HL-60 (cell line): Measurements from ENCODE around the gene TBL1X.

ENCODE experiments used
- GABPA ChIP-seq: IDR thresholded peaks from 2 replicates; pipeline ENCODE4 v1.6.1; 2012; ENCODE audit warnings: low read depth
- POLR2AphosphoS5 ChIP-seq: IDR thresholded peaks from 2 replicates; pipeline ENCODE4 v1.6.1; 2012; ENCODE audit warnings: low read depth
- TF ChIP-seq, protein P1 (sequence below): IDR thresholded peaks from one replicate; pipeline ENCODE4 v1.5.1; 2011; ENCODE audit warnings: low read length, control low read depth, inconsistent platforms; ENCODE audit not compliant: insufficient read depth
- TF ChIP-seq, protein P2 (sequence below): IDR thresholded peaks from 2 replicates; pipeline ENCODE4 v1.6.1; 2012; ENCODE audit warnings: low read depth; ENCODE audit not compliant: insufficient replicate concordance

DNA sequence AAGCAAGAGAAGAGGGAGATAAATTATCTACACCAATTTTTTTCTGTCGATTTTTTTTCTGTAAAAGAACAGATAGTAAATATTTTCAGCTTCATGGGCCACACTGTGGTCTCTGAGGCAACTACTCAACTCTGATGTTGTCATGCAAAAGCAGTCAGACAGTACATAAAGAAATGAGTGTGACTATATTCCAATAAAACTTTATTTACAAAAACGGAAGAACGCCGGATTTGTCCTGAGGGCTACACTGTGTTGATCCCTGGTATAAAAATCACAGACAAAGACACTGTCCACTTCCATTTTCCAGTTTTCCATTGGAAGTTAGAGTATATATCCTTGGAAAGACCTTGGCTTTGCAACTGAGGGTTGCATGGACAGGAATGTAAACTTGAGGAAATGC, 282.8 kb downstream of the TBL1X start:
- TF ChIP-seq, protein P1, sequence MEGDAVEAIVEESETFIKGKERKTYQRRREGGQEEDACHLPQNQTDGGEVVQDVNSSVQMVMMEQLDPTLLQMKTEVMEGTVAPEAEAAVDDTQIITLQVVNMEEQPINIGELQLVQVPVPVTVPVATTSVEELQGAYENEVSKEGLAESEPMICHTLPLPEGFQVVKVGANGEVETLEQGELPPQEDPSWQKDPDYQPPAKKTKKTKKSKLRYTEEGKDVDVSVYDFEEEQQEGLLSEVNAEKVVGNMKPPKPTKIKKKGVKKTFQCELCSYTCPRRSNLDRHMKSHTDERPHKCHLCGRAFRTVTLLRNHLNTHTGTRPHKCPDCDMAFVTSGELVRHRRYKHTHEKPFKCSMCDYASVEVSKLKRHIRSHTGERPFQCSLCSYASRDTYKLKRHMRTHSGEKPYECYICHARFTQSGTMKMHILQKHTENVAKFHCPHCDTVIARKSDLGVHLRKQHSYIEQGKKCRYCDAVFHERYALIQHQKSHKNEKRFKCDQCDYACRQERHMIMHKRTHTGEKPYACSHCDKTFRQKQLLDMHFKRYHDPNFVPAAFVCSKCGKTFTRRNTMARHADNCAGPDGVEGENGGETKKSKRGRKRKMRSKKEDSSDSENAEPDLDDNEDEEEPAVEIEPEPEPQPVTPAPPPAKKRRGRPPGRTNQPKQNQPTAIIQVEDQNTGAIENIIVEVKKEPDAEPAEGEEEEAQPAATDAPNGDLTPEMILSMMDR: no peak
- TF ChIP-seq POLR2AphosphoS5 (no peak), GABPA (no peak)
- TF ChIP-seq, protein P2, sequence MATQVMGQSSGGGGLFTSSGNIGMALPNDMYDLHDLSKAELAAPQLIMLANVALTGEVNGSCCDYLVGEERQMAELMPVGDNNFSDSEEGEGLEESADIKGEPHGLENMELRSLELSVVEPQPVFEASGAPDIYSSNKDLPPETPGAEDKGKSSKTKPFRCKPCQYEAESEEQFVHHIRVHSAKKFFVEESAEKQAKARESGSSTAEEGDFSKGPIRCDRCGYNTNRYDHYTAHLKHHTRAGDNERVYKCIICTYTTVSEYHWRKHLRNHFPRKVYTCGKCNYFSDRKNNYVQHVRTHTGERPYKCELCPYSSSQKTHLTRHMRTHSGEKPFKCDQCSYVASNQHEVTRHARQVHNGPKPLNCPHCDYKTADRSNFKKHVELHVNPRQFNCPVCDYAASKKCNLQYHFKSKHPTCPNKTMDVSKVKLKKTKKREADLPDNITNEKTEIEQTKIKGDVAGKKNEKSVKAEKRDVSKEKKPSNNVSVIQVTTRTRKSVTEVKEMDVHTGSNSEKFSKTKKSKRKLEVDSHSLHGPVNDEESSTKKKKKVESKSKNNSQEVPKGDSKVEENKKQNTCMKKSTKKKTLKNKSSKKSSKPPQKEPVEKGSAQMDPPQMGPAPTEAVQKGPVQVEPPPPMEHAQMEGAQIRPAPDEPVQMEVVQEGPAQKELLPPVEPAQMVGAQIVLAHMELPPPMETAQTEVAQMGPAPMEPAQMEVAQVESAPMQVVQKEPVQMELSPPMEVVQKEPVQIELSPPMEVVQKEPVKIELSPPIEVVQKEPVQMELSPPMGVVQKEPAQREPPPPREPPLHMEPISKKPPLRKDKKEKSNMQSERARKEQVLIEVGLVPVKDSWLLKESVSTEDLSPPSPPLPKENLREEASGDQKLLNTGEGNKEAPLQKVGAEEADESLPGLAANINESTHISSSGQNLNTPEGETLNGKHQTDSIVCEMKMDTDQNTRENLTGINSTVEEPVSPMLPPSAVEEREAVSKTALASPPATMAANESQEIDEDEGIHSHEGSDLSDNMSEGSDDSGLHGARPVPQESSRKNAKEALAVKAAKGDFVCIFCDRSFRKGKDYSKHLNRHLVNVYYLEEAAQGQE: no peak
